Prostate gland (tissue), 2 donors: ENCODE results near the gene LARGE2.

Source experiments
- POLR2AphosphoS5 ChIP-seq: sonication (generic); formaldehyde crosslinking; IDR thresholded peaks from one replicate; pipeline ENCODE4 v1.6.1; 2017; ENCODE audit warnings: antibody characterized with exemption
- TF ChIP-seq, protein P1 (sequence below), 4 experiments: fragments of 200-600 bp in 2 of 4; fragments of 450-650 bp in 2 of 4; sonication (generic) in 2 of 4; IDR thresholded peaks; 1 replicate in 3 of 4; 2 replicates in 1 of 4; pipeline ENCODE4 v1.5.1; 2016 to 2019; ENCODE audit warnings: antibody characterized with exemption in 4 of 4, mild to moderate bottlenecking in 2 of 4, moderate library complexity in 2 of 4

DNA sequence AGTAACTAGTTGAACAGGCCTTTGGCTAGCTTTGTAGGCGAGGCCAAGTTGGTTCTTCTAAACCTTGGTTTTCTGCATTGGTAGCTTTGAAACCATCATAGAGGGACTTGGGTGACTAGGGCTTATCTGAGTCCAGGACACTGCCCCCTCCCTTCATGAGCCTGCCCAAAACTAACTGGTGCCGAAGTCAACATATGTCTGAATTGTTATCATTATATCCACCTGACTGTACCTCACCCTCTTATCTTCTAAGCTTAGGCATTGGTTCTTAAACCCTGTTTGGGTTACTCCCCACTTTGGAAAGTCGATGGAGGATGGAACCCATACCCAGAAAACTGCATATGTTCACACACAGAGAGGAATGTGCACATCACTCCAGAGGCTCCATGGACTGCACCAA is 44.6 kb upstream of the LARGE2 start:
- TF ChIP-seq, protein P1, sequence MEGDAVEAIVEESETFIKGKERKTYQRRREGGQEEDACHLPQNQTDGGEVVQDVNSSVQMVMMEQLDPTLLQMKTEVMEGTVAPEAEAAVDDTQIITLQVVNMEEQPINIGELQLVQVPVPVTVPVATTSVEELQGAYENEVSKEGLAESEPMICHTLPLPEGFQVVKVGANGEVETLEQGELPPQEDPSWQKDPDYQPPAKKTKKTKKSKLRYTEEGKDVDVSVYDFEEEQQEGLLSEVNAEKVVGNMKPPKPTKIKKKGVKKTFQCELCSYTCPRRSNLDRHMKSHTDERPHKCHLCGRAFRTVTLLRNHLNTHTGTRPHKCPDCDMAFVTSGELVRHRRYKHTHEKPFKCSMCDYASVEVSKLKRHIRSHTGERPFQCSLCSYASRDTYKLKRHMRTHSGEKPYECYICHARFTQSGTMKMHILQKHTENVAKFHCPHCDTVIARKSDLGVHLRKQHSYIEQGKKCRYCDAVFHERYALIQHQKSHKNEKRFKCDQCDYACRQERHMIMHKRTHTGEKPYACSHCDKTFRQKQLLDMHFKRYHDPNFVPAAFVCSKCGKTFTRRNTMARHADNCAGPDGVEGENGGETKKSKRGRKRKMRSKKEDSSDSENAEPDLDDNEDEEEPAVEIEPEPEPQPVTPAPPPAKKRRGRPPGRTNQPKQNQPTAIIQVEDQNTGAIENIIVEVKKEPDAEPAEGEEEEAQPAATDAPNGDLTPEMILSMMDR (IDR thresholded peaks at IDR 0.05): no peak
- no peak for TF ChIP-seq POLR2AphosphoS5
